HL-60 (cell line): ENCODE measurements around the gene NPSR1.

Experiments
- GABPA ChIP-seq: IDR thresholded peaks from 2 replicates; pipeline ENCODE4 v1.6.1; 2012; ENCODE audit warnings: low read depth
- POLR2AphosphoS5 ChIP-seq: IDR thresholded peaks from 2 replicates; pipeline ENCODE4 v1.6.1; 2012; ENCODE audit warnings: low read depth
- REST ChIP-seq: IDR thresholded peaks from 2 replicates; pipeline ENCODE4 v1.6.1; 2012; ENCODE audit warnings: low read depth; ENCODE audit not compliant: insufficient replicate concordance
- TF ChIP-seq, protein P1 (sequence below): IDR thresholded peaks from one replicate; pipeline ENCODE4 v1.5.1; 2011; ENCODE audit warnings: low read length, control low read depth, inconsistent platforms; ENCODE audit not compliant: insufficient read depth

DNA sequence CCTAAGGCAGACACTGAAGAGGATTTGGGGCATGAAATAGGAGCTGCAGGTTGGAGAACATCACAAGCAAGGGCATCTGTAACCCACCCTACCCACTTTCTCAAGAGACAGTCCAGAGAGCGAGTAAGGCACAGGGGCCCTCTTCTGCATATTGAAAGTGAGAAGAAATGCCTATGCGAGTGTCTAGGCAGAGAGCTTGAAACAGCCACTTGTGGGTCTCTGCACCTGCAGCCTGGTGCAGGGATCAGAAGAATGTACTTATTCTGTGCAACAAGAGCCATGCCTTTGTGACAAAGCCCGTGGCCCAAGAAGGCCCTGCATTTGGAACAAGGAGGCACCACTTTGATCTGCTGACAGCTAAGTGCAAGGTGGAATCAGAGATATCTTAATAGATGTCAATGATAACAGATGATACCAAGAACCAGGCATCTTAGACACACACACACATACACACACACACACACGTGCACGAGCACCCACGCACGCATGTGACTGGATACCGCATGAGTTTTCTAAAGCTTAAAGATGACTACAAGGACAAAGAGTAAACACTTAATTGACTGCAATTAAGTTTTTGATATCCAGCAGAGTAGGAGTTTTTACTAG lies 89.3 kb downstream of the NPSR1 start:
- TF ChIP-seq REST (no peak), POLR2AphosphoS5 (no peak), GABPA (no peak)
- TF ChIP-seq, protein P1, sequence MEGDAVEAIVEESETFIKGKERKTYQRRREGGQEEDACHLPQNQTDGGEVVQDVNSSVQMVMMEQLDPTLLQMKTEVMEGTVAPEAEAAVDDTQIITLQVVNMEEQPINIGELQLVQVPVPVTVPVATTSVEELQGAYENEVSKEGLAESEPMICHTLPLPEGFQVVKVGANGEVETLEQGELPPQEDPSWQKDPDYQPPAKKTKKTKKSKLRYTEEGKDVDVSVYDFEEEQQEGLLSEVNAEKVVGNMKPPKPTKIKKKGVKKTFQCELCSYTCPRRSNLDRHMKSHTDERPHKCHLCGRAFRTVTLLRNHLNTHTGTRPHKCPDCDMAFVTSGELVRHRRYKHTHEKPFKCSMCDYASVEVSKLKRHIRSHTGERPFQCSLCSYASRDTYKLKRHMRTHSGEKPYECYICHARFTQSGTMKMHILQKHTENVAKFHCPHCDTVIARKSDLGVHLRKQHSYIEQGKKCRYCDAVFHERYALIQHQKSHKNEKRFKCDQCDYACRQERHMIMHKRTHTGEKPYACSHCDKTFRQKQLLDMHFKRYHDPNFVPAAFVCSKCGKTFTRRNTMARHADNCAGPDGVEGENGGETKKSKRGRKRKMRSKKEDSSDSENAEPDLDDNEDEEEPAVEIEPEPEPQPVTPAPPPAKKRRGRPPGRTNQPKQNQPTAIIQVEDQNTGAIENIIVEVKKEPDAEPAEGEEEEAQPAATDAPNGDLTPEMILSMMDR: no peak
